ENCODE results near the gene CCDC28B. TPM values are rescaled to one million over a fixed set of nuclear protein-coding genes. Genes with fewer than 3 reads are reported as not detected.

CCDC28B gene
- total and polyA plus RNA-seq, 2 of the 13 experiments (the other 11 are each of a cell fraction or from before 2014, with no cell fraction given) = 2.6 to 3.5 TPM

DNA sequence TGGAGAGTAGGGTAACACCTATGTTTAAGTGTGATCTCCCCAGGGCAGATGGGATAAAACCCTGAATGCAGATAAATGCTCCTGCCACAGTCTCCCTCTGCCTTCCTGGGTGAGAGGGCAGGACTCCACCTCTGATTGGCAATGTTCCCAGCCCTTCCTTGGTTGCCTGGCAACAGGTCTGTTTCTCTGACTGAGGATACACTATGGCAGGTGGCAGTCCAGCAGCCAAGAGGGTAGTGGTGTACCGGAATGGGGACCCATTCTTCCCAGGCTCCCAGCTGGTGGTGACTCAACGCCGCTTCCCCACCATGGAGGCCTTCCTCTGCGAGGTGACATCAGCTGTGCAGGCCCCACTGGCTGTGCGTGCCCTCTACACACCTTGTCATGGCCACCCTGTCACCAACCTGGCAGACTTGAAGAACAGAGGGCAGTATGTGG lies 8.5 kb downstream of the CCDC28B start, which contains the start of gene DCDC2B:
TSS of gene DCDC2B (plus strand) at position 199 of the 438 bp plus-strand sequence. CDS start at position 204, 5 bp downstream.
- no peak within 1 kb of the TSS for H3K9ac ChIP-seq (ENCODE audit: insufficient read depth, low read depth, low read length)
- TF ChIP-seq ZNF737 (CRISPR knock-in tag; IDR thresholded peaks at IDR 0.05; ENCODE audit: borderline replicate concordance) (no peak), RFX1 (IDR thresholded peaks at IDR 0.05) (0 out of 2 replicates have a peak, but pooled peaks have one; percentile 17), NBN (conservative IDR thresholded peaks at IDR 0.05) (no peak), POLR2G (IDR thresholded peaks at IDR 0.05; ENCODE audit: low read depth, low read length) (peak; percentile 19; the same call in 1 of the 2 replicates)
- TF ChIP-seq, protein P1, sequence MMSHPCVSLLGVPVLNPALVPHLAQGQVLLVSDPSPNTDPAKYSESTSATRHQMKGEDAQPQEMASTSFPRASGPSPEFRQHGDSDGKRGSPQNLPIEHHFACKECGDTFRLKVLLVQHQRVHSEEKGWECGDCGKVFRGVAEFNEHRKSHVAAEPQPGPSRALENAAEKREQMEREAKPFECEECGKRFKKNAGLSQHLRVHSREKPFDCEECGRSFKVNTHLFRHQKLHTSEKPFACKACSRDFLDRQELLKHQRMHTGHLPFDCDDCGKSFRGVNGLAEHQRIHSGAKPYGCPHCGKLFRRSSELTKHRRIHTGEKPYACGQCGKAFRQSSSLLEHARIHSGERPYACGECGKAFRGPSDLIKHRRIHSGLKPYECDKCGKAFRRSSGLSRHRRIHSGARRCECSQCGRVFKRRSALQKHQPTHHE (CRISPR knock-in tag; IDR thresholded peaks at IDR 0.05; ENCODE audit: borderline replicate concordance) = no peak
- TF ChIP-seq, protein P2, sequence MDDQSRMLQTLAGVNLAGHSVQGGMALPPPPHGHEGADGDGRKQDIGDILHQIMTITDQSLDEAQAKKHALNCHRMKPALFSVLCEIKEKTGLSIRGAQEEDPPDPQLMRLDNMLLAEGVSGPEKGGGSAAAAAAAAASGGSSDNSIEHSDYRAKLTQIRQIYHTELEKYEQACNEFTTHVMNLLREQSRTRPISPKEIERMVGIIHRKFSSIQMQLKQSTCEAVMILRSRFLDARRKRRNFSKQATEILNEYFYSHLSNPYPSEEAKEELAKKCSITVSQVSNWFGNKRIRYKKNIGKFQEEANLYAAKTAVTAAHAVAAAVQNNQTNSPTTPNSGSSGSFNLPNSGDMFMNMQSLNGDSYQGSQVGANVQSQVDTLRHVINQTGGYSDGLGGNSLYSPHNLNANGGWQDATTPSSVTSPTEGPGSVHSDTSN (CRISPR knock-in tag; IDR thresholded peaks at IDR 0.05; ENCODE audit: borderline replicate concordance) = no peak
- TF ChIP-seq, protein P3, sequence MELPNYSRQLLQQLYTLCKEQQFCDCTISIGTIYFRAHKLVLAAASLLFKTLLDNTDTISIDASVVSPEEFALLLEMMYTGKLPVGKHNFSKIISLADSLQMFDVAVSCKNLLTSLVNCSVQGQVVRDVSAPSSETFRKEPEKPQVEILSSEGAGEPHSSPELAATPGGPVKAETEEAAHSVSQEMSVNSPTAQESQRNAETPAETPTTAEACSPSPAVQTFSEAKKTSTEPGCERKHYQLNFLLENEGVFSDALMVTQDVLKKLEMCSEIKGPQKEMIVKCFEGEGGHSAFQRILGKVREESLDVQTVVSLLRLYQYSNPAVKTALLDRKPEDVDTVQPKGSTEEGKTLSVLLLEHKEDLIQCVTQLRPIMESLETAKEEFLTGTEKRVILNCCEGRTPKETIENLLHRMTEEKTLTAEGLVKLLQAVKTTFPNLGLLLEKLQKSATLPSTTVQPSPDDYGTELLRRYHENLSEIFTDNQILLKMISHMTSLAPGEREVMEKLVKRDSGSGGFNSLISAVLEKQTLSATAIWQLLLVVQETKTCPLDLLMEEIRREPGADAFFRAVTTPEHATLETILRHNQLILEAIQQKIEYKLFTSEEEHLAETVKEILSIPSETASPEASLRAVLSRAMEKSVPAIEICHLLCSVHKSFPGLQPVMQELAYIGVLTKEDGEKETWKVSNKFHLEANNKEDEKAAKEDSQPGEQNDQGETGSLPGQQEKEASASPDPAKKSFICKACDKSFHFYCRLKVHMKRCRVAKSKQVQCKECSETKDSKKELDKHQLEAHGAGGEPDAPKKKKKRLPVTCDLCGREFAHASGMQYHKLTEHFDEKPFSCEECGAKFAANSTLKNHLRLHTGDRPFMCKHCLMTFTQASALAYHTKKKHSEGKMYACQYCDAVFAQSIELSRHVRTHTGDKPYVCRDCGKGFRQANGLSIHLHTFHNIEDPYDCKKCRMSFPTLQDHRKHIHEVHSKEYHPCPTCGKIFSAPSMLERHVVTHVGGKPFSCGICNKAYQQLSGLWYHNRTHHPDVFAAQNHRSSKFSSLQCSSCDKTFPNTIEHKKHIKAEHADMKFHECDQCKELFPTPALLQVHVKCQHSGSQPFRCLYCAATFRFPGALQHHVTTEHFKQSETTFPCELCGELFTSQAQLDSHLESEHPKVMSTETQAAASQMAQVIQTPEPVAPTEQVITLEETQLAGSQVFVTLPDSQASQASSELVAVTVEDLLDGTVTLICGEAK (IDR thresholded peaks at IDR 0.05) = no peak
- TF ChIP-seq, protein P3 (CRISPR knock-in tag; IDR thresholded peaks at IDR 0.05) = no peak
- TF ChIP-seq, protein P4, sequence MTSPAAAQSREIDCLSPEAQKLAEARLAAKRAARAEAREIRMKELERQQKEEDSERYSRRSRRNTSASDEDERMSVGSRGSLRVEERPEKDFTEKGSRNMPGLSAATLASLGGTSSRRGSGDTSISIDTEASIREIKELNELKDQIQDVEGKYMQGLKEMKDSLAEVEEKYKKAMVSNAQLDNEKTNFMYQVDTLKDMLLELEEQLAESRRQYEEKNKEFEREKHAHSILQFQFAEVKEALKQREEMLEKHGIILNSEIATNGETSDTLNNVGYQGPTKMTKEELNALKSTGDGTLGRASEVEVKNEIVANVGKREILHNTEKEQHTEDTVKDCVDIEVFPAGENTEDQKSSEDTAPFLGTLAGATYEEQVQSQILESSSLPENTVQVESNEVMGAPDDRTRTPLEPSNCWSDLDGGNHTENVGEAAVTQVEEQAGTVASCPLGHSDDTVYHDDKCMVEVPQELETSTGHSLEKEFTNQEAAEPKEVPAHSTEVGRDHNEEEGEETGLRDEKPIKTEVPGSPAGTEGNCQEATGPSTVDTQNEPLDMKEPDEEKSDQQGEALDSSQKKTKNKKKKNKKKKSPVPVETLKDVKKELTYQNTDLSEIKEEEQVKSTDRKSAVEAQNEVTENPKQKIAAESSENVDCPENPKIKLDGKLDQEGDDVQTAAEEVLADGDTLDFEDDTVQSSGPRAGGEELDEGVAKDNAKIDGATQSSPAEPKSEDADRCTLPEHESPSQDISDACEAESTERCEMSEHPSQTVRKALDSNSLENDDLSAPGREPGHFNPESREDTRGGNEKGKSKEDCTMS (CRISPR knock-in tag; conservative IDR thresholded peaks at IDR 0.05) = no peak
- no peaks in the 10 kb centered on the region for H3K9me3 ChIP-seq (ENCODE audit: low read length)
- no peak within 1 kb of the TSS for H3K27ac ChIP-seq (ENCODE audit: extremely low read length, insufficient read depth, low read length)
- H3K4me3 ChIP-seq (replicated peaks in 1 of 3; ENCODE audit: insufficient read depth in 1 of 3, low read depth in 2 of 3, low read length in 3 of 3) = no peak within 1 kb of the TSS
- in situ Hi-C loops (cut with HindIII; ENCODE audit: extremely low pct_ligation_motif_present, low pct_unique_long_range_greater_than_20kb) = no loop called here
- DNase-seq (ENCODE audit: low spot score) = peak; percentile 24
- BruUV-seq (replicated peaks) = no TSS peak
- no peak for FAIRE-seq
- ChIA-PET POLR2A (no interaction called here), CTCF (ENCODE audit: low intra/inter-chr PET ratio, low total read pairs) (no interaction called here)
- no CpG with 5 or more reads among the region's 5 CpGs for WGBS (ENCODE audit: low lambda C conversion rate)
- no peak within 1 kb of the TSS for H2AFZ ChIP-seq (ENCODE audit: low read length)
- H4K20me1 ChIP-seq (ENCODE audit: insufficient read depth, low read length) = no peaks in the 10 kb centered on the region
- H3K79me2 ChIP-seq (ENCODE audit: insufficient read depth, low read length) = no peaks in the 10 kb centered on the region
- no peak for ATAC-seq
- intact Hi-C loops (cut with micrococcal nuclease; ENCODE audit: unreplicated experiment) = no loop called here
- H3K27me3 ChIP-seq (ENCODE audit: control insufficient read depth in 1 of 2, insufficient read depth in 2 of 2, low read length in 2 of 2) = no peaks in the 10 kb centered on the region
- no peak within 1 kb of the TSS for H3K4me2 ChIP-seq (ENCODE audit: low read depth, low read length)
- H3K4me1 ChIP-seq (ENCODE audit: insufficient read depth, low read length) = peaks cover 9% of the 10 kb centered on the region
- no peaks in the 10 kb centered on the region; a peak in 1 of 5 replicates for H3K36me3 ChIP-seq (replicated peaks in 1 of 2; ENCODE audit: control insufficient read depth in 1 of 2, insufficient read depth in 2 of 2, low read length in 2 of 2)
